SH-SY5Y (cell line): ENCODE data around the gene SNX18.

Experiments used
- GATA2 ChIP-seq: IDR thresholded peaks from 2 replicates; pipeline ENCODE4 v1.6.1; 2011; ENCODE audit warnings: mild to moderate bottlenecking, low read depth, low read length
- GATA3 ChIP-seq: IDR thresholded peaks from 2 replicates; pipeline ENCODE4 v1.6.1; 2011; ENCODE audit warnings: low read depth, mild to moderate bottlenecking, low read length, moderate library complexity

DNA sequence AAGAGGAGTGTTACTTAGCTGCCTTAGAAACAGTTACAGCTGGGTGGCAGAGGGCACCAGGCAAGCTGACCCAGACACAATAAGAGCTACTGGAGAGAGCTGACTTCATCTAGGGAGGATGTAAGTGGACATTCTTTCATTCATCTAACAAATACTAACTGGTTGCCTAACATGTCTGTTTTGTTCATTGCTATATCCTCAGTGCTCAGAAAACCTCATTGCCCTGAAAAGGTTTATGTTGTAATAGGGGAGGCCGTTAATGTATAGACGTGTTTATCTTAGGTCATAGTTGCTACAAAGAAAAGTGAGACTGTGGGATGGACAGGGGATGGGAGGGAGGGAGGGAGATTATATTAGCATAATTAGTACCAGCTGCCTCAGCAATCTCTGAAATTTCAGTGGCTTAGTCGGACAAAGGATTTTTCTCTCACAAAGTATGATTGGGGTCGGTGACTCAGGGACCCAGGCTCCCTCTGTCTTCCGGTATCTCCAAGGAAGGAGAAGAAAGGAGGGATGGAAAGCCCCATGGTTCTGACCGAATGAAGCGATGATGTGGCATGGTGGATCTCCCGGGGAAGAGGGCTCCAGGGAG, 2.6 kb upstream of the SNX18 start:
- no peak for TF ChIP-seq GATA2
- no peak for TF ChIP-seq GATA3
